GM19099 (cell line): ENCODE results near the gene METRNL.

Source experiments
- POLR2A ChIP-seq: IDR thresholded peaks from 3 replicates; pipeline ENCODE4 v1.6.1; 2011; ENCODE audit warnings: low read depth; ENCODE audit not compliant: insufficient read length; ENCODE audit errors: extremely low read depth

Gene METRNL

GRCh38 chr17:83137523-83137922 lies 58.1 kb downstream of the METRNL start:
- no peak for TF ChIP-seq POLR2A

GRCh38 chr17:83138820-83139219 lies 59.4 kb downstream of the METRNL start:
- no peak for TF ChIP-seq POLR2A

- no peak for TF ChIP-seq POLR2A
These were observed 63.2 kb downstream of the METRNL start for GRCh38 chr17:83142619-83143018.

GRCh38 chr17:83143817-83144231 lies 64.4 kb downstream of the METRNL start:
- TF ChIP-seq POLR2A = no peak
